HG02943 (cell line): ENCODE data around the gene TGIF1.

Source experiments
- ATAC-seq: cut with Tn5 transposase; IDR thresholded peaks from one replicate; pipeline ENCODE4 v1.9.1; 2021; ENCODE audit warnings: mild to moderate bottlenecking, low read depth, moderate library complexity; ENCODE audit not compliant: unreplicated experiment

The TGIF1 gene

DNA sequence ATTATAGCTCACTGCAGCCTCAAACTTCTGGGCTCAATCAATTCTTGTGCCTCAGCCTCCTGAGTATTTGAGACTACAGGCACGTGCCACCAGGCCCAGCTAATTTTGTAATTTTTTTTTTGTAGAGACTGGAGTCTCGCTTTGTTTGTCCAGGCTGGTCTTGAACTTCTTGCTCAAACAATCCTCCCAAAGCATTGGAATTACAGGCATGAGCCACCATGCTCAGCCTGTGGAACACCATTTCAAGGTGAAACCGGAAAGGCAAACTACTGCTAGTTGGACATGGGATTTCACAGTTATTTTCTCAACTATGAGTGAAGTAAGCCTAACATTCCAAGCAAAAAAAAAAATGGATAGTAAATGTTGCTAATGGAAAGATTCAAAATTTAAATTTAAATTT is 20.9 kb upstream of the TGIF1 start:
- no peak for ATAC-seq

DNA sequence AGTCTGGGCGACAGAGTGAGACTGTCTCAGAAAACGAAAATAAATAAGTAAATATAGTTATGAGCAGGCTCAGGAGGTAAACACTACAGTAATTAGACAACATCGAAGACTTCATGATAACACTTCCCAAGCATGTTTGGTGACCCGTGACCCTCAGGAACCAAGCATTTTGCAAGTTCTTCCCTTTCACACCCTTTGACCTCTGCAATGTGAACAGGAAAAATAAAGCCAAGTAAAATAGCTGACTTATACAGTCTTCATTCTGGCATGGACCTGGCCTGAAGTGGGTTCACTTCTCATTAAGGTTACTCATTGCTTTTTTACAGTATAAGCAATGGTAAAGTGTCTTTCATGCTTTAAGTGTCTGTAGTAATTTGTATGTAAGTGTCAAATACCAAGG is 15.3 kb upstream of the TGIF1 start:
- no peak for ATAC-seq

DNA sequence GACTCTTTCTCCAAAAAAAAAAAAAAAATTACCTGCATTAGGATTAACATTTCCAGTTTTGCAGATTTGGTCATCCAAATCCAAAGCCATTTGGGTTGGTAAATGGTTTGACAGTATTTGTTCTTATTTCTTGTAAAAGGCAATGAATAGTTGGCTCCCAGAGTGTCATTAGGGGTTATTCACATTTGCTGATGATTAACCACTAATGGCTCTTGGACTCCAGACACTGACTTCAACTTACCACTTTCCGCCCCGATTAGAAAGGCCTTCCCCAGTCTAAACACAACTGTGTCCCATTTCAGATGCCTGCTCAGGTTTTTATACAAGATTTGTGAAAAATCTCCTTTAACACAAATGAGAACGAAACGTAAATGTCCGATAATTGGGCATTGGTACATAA is 9.6 kb upstream of the TGIF1 start:
- no peak for ATAC-seq

DNA sequence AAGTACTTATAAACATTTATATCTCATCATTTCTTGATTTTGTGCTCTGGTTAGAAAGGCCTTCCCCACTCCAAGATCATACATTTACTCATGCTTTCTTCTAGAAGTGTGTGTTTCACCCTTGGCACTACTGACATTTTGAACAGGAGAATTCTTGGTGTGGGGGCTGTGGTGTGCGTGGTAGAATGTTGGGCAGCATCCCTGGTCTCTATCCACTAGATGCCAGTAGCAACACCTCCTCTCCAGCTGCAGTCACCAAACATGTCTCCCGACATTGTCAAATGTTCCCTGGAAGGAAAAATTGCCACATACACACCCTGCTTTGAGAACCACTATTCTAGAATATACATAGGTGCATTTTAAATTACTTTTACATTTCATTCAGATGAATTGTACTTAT is 8.7 kb upstream of the TGIF1 start:
- no peak for ATAC-seq

DNA sequence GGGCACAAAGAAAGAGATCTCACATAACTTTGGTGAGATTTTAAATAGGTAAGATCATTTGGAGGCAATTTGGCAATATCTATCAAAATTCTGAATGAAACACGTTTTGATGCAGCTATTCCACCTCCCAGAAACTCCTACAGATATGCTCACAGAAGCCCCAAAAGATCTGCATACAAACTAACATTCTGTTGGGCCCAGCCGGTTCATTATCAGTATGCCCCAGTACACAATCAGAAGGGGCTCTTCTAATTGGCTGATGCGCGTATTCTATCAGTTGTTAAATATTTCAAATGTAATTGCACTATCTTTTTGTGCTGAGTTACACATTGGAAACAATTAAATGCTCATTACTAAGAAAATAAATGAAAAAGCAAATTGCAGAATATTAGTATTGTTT is 7.1 kb upstream of the TGIF1 start:
- no peak for ATAC-seq

DNA sequence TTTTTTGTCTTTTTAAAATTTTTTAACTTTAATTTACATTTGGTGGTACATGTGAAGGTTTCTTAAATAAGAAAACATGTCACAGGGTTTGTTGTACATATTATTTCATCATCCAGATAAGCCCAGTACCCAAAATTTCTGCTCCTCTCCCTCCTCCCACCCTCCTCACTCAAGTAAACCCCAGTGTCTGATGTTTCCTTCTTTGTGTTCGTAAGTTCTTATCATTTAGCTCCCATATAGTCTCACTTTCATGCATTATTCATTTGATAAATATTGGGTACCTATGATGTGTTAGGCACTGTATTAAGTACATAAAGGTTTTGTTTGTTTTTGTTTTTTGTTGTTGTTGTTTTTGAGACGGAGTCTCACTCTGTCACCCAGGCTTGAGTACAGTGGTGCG is 5.7 kb upstream of the TGIF1 start:
- ATAC-seq, result no peak

DNA sequence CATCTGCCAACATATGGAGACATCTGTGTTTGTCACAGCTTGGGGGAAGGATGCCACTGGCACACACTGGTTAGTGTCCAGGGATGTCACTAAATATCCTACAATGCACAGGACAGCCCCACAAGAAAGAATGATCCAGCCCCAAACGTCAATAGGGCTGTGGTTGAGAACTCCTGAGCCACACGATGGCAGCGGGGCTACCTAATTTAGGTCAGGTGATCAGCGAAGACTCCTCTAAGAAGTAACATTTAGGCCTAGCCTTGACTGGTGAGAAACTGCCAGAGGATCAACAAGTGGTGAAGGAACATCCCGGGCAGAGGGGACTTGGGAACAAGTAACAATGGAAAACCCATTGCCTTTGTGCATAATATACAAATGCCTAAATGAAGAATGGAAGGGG is 5.0 kb upstream of the TGIF1 start:
- ATAC-seq, result no peak

DNA sequence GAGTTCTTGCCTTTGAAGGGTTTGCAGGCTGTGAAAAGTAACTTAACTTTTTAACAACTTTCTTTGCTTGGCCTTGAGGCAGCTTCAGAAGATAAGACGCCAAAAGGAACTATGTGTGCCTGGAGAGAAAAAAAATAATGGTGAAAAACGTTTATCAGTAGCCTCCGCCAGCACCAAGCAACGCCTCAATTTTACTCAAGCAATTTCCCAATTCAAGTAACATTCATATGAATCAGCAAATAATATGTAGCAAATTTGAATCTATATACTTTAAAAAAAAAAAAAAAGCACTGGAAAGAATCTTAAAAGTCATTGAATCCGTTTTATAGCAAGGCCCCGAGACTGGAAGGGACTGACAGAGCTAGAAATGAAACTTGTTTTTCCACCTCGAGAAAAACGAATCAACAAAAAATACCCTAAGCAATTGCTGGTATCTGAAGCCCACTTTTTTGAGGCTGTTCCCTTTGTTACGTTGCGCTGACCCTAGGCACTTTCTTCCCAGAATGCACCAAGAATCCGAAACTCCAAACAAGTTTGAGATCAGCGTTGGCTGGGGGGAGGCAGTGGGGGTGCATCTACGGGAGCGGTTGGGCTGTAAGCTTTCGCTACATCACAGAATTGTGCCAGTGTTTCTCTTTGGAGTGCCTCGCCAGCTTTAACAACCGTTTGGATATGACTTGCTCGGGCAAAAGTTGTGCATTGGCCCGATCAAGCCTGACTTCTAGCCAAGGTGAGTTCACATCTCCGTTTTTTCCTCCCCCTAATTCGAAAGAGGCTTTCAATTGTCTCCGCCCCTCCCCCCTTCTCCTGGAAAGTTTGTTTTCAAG is 2.7 kb upstream of the TGIF1 start:
- no peak for ATAC-seq

DNA sequence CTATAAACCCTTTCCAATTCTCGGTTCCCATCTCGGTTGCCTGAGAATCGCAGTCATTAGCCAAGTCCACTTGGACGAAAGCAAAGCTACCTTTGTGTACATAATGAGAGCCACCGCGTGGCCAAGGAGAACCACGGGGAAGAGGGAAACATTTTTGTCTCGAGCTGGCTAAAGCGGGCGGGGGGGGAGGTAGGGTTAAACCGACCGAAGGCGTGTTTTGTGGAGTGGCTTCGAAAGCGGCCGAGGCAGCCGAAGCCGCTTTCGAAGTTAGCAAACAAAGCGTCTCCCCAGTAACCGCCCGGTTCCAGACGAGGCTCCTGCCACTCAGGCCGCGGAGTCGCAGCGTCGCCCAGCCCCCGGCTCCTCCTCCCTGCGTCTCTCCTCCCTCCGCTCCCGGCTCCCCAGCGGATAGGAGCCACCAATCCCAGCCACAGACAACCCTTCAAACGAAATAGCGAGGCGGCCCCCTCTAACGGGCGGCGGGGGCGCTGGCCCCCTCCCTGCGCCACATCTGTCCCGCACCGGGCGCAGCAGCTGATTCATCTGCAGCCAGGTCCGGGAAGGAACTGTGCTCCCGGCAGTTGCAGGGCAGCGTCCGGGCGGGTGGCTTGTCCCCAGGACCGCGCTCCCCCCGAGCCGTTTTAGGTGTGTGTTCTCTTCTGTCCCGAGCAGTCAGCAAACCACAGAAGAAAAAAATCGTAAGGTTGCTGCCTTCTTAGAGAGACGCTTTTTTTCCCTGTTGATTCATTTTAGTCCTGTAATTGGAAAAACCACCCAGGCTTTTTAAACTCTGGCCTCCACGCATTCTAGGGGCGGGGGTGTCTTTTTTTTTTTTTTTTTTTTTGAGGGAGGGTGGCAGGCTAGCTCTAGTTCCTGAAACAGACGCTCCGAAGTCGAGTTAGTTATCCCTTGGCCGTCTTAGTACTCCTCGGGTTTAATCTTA is 1.8 kb upstream of the TGIF1 start:
- peak; percentile 59 for ATAC-seq

DNA sequence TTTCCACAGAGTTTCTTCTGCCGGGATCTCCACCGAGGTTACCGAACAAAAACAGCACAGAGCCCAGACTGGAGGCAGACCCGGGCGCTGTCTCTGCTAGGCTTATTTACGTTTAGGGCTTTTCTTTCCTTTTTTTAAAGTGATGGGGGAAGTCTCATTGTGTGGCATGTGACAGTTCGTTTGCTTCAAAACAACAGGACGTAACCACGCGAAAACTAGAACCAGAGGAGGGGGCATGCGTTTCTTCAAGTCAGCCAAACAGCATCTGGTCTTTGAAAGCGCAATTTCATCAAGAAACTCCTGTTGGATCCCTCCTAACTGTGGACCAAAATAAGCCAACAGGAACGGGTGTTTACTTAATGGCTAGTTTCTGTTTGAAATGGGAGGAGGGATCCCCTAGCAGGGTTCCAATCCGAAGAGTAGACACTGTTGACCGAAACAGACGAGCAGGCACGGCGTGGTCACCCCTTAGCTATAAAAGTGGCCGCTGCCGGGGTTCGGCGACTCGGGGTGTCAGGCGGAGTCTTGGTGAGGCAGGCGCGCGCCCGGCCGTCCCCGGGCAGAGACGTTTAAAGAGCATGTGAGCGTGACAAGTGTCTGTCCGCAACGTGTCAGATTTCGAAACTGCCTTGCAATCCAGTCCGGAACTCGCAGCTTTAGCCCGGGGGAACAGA is 997 bp upstream of the TGIF1 start:
- ATAC-seq, result peak; percentile 42

DNA sequence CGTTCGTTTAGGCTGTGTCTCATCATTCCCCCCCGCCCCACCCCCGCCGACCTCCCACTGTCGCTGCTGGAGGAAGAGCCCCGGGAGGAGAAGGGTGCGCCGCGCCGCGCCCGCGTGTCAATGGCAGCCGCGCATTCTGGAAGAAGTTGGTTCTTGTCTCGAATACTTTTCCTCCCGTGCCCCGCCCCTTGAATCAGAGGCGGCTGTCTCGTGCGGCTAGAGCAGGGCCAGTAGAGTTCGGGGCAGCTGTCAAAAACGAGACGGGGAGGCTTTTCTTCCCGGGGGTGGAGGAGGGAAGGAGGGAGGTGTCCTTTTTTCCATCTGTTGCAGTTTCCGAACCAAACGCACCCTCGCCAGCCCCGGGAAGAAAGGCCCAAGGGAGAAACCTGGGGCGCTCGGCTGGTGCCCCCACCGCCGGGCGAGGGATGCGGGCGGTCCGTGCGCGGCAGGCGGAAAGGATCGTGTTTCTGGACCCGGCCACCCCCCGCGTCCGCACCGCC is 410 bp upstream of the TGIF1 start:
- ATAC-seq, result peak; percentile 1

DNA sequence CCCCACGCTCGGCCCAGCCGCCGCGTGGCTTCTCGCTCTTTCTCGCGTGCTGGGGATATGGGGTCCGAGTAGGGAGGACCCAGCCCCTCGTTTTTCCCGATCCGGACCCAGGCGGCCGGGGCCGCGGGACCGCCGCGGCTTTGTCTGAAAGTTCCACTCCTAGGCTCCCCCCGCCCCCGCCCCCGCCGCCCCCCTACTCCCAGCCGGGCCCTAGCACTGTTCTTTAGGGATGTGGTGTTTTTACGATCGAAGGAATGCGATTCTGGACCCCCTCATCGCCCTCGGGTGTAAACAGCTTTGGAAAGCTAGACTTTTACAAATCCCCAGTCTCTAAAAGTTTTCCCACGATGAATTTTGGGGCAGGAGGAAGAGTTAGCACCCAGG is 819 bp downstream of the TGIF1 start:
- no peak for ATAC-seq

DNA sequence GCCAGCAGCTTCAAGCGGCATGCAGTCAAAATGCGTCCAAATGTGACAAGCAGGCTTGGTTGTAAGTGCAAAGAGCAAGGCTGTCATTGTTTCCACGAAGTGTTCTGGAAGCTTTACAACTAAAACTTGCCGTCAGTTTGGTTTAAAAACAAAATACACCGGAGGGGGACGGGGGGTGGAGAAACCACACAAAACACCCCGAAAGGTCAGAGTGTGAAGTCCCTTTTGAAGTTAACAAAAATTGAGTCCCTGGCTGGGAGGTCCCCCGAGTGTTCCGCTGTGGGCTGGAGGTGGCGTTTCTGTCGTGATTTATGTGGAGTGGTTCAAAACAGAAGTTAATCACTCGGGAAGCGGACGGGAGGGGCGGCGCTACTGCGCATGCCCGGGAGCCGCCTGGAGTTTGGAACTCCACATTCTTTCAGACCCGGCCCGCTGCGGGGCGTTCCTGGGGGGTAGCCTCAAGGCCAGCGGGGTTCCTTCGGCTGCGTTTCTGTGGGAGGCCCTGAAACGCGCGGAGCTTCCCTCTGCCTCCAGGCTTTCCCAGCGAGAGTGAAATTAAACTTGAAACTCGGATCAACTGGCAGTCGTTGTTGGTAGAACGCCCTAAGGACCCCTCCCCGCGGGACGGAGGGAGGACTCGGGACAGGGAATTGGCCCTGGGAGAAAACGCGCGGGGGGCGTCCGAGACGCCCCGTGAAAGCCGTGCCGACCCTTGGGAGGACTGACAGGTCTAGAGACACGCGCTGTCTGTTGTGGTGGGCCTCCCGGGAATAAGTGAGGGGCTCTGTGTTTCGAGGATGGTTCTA is 1.4 kb downstream of the TGIF1 start:
- no peak for ATAC-seq

DNA sequence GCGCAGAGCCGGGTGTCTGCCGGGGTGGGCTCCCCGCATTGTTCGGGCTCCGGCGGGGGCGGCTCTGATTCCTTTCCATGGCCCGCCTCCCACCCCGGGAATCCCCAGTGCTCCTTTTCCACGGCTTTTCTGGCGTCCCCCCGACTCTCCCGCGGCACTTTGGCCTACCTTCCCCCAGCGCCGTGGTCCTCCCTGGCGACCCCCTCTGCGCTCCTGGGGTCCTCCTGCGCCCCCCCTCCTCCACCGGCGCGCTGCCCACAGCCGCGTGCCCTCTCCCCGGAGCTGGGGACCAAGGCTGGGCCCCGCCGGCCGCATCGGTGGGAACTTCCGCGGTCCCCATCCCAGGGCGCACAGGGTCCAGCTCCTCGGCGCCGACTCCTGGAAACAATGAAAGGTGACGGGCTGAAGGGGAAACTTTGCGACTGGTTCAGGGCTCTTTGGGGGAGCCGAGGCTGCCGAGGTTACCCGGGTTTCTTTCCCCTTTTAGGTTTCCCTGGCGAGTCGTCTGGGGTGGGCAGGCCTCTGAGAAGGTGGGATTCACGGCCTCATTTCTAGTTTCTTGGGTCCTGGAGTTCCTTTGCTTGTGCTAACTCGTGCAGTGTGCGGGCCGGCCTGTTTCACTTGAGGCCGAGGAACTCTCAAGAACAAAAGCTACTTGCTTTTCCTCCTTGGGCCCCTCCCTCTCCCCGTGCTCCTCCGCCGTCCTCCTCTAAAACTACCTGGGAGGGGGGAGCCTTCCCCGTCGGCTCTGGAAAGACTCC is 2.2 kb downstream of the TGIF1 start:
- no peak for ATAC-seq

DNA sequence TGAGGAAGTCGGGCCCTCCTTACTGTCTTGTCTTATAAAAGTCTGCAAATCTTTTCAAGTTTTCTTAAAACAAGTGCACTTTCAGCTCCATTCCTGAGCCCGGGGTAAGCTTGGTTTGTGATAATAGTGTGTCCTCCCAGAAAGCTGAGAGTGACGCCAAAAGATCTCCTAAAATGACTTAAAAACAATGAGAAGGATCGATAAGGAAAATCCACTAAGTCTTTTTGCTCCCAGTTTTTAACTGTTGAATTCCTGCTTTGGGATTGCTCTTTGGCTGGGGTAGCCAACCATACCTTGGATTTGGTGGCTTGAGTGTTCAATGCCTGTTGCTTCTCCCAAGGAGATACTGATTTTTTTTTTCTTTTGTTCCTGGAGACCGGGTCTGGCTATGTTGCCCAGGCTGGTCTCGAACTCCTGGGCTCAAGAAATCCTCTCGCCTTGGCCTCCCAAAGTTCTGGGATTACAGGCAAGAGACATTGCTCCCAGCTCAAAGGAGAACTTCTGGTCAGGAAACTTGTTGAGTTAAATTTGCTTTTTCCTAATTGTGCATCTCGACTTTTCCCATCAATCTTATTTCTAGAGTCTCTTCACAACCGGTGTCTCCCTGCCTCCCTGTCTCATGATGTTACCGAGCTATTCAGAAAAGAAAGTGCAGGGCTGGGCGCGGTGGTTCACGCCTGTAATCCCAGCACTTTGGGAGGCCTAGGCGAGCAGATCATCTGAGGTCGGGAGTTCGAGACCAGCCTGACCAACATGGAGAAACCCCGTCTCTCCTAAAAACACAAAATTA is 3.0 kb downstream of the TGIF1 start:
- no peak for ATAC-seq

DNA sequence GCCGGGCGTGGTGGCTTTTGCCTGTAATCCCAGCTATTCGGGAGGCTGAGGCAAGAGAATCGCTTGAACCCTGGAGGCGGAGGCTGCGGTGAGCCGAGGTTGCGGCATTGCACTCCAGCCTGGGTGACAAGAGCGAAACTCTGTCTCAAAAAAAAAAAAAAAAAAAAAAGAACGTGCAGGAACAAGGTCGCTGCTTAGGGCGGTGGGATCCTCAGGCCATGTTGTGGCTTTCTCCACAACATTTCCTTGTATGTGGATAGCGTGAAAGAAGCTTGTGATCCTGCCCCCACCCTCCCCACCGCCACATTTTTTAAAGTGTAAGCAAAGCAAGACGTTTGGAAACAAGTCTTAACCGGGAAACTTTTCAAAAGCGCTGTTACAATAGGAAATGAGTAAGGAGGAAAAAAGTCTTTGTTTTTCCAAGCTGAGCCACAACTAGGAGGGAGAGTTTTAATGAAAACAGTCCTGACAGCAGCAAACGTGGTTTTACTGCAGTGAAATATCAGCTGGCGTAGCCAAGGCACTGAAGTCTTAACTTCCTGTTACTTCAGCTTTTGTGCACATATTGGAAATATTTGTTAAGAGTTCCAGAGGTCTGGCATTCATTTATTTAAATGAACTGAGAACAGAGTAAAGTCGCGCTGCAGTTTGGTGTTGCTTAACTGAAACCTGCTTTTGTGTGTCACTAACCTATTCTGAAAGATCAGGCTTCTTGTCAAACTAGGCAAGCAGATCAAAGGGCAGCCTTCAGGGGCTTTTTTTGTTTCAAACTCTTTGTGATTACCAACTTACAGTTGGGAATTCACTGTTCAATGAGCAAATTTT is 3.8 kb downstream of the TGIF1 start:
- ATAC-seq, result no peak

DNA sequence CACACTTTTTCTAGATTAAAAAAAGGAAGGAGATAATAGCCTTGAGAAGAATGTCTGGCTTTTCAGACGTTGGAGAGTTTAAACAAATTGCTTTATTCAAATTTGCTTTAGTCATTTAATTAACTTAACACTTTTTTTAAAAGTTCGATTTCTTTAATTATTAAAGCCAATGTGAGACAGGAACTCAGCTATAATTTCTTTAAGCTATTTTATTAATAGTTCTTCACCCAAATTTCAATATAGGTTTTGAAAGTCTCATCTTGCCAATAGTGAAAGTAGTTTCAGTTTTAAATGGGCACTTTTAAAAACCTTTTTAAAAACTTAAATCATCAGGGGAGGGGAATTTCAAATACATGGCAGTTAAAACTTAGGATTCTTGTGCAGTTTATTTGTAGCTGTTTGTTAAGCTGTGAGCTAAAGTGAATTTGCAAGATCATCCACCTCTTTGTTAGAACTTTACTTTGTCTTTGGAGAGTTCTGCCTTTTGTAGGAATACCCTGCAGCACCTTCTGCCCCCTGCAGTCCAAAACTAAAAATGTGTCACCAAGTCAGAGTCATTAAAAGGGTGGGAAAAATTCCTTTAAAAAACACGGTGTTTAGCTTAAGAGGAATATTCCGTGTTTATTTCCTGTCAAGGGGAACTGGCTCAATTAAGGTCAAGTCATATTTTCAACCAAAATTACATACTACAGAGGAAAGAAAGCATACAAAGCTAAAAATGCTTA is 4.6 kb downstream of the TGIF1 start:
- no peak for ATAC-seq
